ENCODE measurements around the gene JMJD1C. TPM values are rescaled to one million over a fixed set of nuclear protein-coding genes. Genes with fewer than 3 reads are reported as not detected.

JMJD1C gene
- total RNA-seq, 2 donors from 2014 or later, result 91.8 to 103 TPM

GRCh38 chr10:63491588-63492316 lies 26.0 kb upstream of the JMJD1C start:
- no peaks in the 10 kb centered on the region for H3K27me3 ChIP-seq
- peaks cover 19% of the 10 kb centered on the region for H3K4me1 ChIP-seq
- no peak overlapping the region for H3K4me3 ChIP-seq
- intact Hi-C loops (cut with DNase I), result no loop called here
- ATAC-seq (peak; percentile 71), DNase-seq (peak in 3 of 4 donors; percentile 12 to 54 (median 25))
- H3K9me3 ChIP-seq, result no peaks in the 10 kb centered on the region
- no peak for TF ChIP-seq POLR2A (IDR thresholded peaks at IDR 0.05)
- TF ChIP-seq, protein P1, sequence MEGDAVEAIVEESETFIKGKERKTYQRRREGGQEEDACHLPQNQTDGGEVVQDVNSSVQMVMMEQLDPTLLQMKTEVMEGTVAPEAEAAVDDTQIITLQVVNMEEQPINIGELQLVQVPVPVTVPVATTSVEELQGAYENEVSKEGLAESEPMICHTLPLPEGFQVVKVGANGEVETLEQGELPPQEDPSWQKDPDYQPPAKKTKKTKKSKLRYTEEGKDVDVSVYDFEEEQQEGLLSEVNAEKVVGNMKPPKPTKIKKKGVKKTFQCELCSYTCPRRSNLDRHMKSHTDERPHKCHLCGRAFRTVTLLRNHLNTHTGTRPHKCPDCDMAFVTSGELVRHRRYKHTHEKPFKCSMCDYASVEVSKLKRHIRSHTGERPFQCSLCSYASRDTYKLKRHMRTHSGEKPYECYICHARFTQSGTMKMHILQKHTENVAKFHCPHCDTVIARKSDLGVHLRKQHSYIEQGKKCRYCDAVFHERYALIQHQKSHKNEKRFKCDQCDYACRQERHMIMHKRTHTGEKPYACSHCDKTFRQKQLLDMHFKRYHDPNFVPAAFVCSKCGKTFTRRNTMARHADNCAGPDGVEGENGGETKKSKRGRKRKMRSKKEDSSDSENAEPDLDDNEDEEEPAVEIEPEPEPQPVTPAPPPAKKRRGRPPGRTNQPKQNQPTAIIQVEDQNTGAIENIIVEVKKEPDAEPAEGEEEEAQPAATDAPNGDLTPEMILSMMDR (IDR thresholded peaks at IDR 0.05), result no peak
- no peaks in the 10 kb centered on the region for H3K36me3 ChIP-seq (replicated peaks in 1 of 2; ENCODE audit: insufficient read depth in 1 of 2, low read depth in 2 of 2)
- WGBS, 2 donors, result 87% methylated on average over 8 of the region's 8 CpGs
- H3K27ac ChIP-seq, result peak overlapping the region in 2 of 4 donors; percentile 37 to 40

DNA sequence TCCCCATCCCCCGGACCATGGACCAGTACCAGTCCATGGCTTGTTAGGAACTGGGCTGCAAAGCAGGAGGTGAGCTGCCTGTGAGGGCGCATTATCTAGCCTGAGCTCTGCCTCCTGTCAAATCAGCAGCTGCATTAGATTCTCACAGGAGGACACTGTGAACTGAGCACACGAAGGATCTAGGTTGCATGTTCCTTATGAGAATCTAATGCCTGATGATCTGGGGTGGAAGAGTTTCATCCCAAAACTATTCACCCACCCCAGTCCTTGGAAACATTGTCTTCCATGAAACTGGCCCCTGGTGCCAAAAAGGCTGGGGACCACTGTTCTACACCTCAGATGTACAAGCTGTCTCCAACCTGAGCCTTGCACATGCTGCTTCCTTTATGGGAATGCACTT lies 24.1 kb upstream of the JMJD1C start:
- intact Hi-C loops (cut with DNase I), result no loop called here
- no peak for DNase-seq
- TF ChIP-seq, protein P1 (IDR thresholded peaks at IDR 0.05), result no peak
- TF ChIP-seq POLR2A (IDR thresholded peaks at IDR 0.05), result no peak

GRCh38 chr10:63487990-63488389 lies 22.2 kb upstream of the JMJD1C start:
- Histone ChIP-seq H3K27me3 (no peaks in the 10 kb centered on the region), H3K4me1 (peaks cover 23% of the 10 kb centered on the region), H3K27ac (no peak overlapping the region), H3K4me3 (no peak overlapping the region), H3K36me3 (replicated peaks in 1 of 2; ENCODE audit: insufficient read depth in 1 of 2, low read depth in 2 of 2) (no peaks in the 10 kb centered on the region), H3K9me3 (no peaks in the 10 kb centered on the region)
- intact Hi-C loops (cut with DNase I), result no loop called here
- TF ChIP-seq, protein P1 (IDR thresholded peaks at IDR 0.05), result no peak
- no peak for TF ChIP-seq POLR2A (IDR thresholded peaks at IDR 0.05)
- ATAC-seq (no peak), DNase-seq (no peak)
- 74 to 90% methylated on average over 3 of the region's 3 CpGs for WGBS, 2 donors

More for the DNA sequence above, 24.1 kb upstream of the JMJD1C start:
- ATAC-seq, result no peak
- Histone ChIP-seq H3K27ac (no peak overlapping the region), H3K27me3 (no peaks in the 10 kb centered on the region), H3K4me3 (no peak overlapping the region), H3K4me1 (peaks cover 23% of the 10 kb centered on the region), H3K36me3 (replicated peaks in 1 of 2; ENCODE audit: insufficient read depth in 1 of 2, low read depth in 2 of 2) (no peaks in the 10 kb centered on the region), H3K9me3 (no peaks in the 10 kb centered on the region)
- 92 to 93% methylated on average over 2 to 3 of the region's 3 CpGs for WGBS, 2 donors

DNA sequence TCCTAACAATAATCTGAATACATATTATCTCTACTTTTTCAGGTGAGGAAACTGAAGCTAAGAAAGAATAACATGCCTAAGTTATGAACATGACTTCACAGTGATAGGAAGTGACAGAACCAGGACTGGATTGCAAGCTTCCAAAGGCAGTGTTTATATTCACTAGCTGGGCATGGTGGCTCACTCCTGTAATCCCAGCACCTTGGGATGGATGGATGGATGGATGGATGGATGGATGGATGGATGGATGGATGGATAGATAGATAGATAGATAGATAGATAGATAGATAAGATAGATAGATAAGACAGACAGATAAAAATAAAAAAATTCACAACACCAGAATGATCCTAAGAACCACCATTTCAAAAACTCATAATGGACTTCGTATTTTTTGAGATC lies 18.2 kb upstream of the JMJD1C start:
- DNase-seq (no peak), ATAC-seq (no peak)
- intact Hi-C loops (cut with DNase I), result no loop called here
- Histone ChIP-seq H3K27me3 (no peaks in the 10 kb centered on the region), H3K36me3 (replicated peaks in 1 of 2; ENCODE audit: insufficient read depth in 1 of 2, low read depth in 2 of 2) (no peaks in the 10 kb centered on the region), H3K4me1 (peaks cover 12% of the 10 kb centered on the region), H3K9me3 (no peaks in the 10 kb centered on the region), H3K4me3 (no peak overlapping the region), H3K27ac (no peak overlapping the region)
- TF ChIP-seq, protein P1 (IDR thresholded peaks at IDR 0.05), result no peak
- no peak for TF ChIP-seq POLR2A (IDR thresholded peaks at IDR 0.05)
- 91 to 100% methylated on average over 1 of the region's 1 CpG for WGBS, 2 donors
